GM19351 (cell line): ENCODE measurements around the gene GAMT.

Experiments used
- ATAC-seq: cut with Tn5 transposase; IDR thresholded peaks from one replicate; pipeline ENCODE4 v1.9.1; 2021; ENCODE audit warnings: mild to moderate bottlenecking, moderate library complexity; ENCODE audit not compliant: unreplicated experiment

Gene GAMT

GRCh38 chr19:1401889-1402217, 511 bp upstream of the GAMT start:
- ATAC-seq = no peak

- ATAC-seq = no peak
Measured at GRCh38 chr19:1400281-1401137, 833 bp downstream of the GAMT start.

- no peak for ATAC-seq
Measured at GRCh38 chr19:1399745-1400144, 1.6 kb downstream of the GAMT start.

- no peak for ATAC-seq
Measured at GRCh38 chr19:1399079-1399478, 2.3 kb downstream of the GAMT start.

GRCh38 chr19:1397838-1398237, 3.5 kb downstream of the GAMT start:
- no peak for ATAC-seq

- no peak for ATAC-seq
Measured at GRCh38 chr19:1396768-1397679, 4.3 kb downstream of the GAMT start.

- ATAC-seq = no peak
Measured at GRCh38 chr19:1396019-1396767, 5.1 kb downstream of the GAMT start.

GRCh38 chr19:1395194-1396018, 5.9 kb downstream of the GAMT start:
- no peak for ATAC-seq

GRCh38 chr19:1394252-1395193, 6.8 kb downstream of the GAMT start:
- ATAC-seq = no peak

GRCh38 chr19:1393841-1394240, 7.5 kb downstream of the GAMT start:
- no peak for ATAC-seq

- ATAC-seq = no peak
Measured at GRCh38 chr19:1392939-1393530, 8.3 kb downstream of the GAMT start.

- ATAC-seq = no peak
Measured at GRCh38 chr19:1392407-1392806, 8.9 kb downstream of the GAMT start.

GRCh38 chr19:1390890-1391423, 10.4 kb downstream of the GAMT start:
- ATAC-seq = no peak

- no peak for ATAC-seq
Measured at GRCh38 chr19:1389033-1389940, 12.1 kb downstream of the GAMT start.

GRCh38 chr19:1388637-1389026, 12.7 kb downstream of the GAMT start:
- no peak for ATAC-seq

- ATAC-seq = no peak
Measured at GRCh38 chr19:1387684-1388636, 13.4 kb downstream of the GAMT start.
